Smooth muscle cell of the brain vasculature (primary cell): Measurements from ENCODE around the gene ZSWIM4.

Experiments used
- DNase-seq: peaks from one replicate; pipeline ENCODE4 v3.0.0-alpha.2; 2012; ENCODE audit warnings: low read depth, low spot score

ZSWIM4 gene

GRCh38 chr19:13808856-13809255 lies 13.6 kb downstream of the ZSWIM4 start:
- DNase-seq: no peak

GRCh38 chr19:13812544-13812943 lies 17.3 kb downstream of the ZSWIM4 start:
- no peak for DNase-seq

DNA sequence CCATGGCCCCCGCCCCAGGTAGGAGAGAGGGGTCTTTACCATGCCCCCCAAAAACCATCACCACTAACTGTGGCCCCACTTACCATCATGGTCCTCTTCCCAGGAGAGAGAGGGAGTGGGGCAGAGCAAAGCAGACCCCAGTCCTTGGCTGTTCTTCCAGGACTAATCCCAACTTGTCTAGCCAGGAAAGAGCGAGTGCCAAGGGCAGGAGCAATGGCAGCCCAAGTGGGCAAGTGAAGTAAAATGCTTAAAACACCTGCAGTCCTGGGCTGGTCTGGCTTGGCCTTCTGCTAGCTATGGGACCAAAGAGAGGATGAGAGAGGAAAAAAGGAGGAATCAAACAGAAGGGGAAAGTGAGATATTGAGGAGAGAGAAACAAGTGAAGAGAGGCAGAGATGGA lies 17.9 kb downstream of the ZSWIM4 start:
- no peak for DNase-seq

GRCh38 chr19:13814550-13814949 lies 19.3 kb downstream of the ZSWIM4 start:
- DNase-seq: no peak

DNA sequence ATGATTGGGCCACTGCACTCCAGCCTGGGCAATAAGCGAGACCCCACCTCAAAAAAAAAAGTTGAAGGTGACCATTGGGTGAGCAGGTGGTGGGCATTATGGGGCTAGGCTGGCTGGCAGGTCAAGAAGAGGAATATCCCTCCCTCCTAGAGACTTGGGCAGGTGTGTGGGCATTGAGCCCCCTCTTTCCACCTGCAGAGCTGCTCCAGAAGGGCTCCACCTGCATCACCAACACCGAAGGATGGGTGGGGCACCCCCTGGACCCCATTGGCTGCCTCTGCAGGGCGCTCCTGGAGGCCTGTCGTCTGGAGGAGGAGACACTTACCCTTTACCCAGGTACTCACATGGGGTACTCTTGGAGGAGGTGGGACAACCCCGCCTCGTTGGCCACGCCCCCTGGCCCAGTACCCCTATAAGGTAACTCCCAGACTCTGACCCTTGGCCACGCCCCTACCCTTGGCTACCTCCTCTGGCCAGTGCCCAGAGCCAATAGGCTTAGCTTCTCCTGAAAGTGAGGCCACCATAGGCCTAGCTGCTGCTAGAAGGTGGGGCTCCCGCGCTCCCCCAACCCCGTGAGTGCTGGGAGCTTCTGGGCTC lies 21.9 kb downstream of the ZSWIM4 start:
- no peak for DNase-seq

GRCh38 chr19:13817615-13818371 lies 22.6 kb downstream of the ZSWIM4 start:
- no peak for DNase-seq

DNA sequence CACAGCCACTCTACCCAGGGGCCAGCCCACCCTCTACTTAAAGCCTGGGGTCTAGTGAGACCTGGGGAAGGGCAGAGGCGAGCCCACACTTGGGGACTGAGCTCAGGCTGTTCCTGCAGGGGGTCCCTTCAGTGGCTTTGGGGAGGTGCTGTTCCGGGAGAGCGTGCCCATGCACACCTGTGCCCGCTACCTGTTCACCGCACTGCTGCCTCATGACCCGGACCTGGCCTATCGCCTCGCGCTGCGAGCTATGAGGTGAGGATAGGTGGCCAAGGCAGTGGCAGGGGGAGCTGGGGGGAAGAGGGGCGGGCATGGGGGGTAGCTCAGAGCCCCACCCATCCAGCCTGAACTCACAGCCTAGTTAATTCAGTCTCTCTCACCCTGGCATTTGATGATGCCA lies 24.0 kb downstream of the ZSWIM4 start:
- no peak for DNase-seq

- no peak for DNase-seq
Observed at GRCh38 chr19:13821292-13821691, 26.0 kb downstream of the ZSWIM4 start.

DNA sequence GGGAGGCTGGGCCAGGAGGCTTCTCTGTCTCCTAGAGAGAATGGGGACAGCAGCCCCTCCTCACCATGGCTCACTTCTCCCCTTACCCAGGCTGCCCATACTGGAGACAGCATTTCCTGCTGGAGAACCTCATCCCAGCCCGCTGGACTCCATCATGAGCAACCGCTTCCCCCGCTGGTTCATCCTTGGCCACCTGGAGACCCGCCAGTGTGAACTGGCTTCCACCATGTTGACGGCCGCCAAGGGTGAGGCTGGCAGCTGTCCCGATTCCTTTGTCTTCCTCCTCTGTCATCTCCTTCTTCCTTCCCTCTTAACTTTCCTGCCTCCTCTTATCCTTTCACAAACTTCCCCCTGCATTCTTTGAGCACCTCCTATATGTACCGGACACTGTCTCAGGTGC lies 28.0 kb downstream of the ZSWIM4 start:
- DNase-seq: no peak

- DNase-seq: no peak
Observed at GRCh38 chr19:13823901-13824300, 28.7 kb downstream of the ZSWIM4 start.

GRCh38 chr19:13824703-13825102 lies 29.5 kb downstream of the ZSWIM4 start:
- DNase-seq: no peak

GRCh38 chr19:13825489-13826441 lies 30.5 kb downstream of the ZSWIM4 start:
- no peak for DNase-seq

DNA sequence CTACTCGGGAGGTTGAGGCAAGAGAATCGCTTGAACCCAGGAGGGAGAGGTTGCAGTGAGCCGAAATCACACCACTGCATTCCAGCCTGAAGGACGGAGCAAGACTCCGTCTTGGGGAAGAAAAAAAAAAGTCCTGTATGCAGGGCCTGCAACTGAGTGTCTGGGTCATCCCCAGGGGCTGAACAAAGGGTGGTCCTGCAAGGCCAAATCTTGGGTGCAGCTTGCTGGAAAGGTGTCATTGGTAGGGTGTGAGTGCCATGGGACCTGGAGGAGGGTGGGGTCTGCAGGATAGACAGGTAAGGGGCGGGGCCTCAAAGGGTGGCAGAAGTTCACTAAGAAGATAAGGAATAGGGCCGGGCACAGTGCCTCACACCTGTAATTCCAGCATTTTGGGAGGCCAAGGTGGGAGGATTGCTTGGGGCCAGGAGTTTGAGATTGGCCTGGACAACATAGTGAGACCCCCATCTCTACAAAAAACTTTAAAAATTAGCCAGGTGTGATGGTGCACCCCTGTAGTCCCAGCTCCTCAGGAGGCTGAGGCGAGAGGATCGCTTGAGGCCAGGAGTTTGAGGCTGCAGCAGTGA lies 31.5 kb downstream of the ZSWIM4 start:
- no peak for DNase-seq

DNA sequence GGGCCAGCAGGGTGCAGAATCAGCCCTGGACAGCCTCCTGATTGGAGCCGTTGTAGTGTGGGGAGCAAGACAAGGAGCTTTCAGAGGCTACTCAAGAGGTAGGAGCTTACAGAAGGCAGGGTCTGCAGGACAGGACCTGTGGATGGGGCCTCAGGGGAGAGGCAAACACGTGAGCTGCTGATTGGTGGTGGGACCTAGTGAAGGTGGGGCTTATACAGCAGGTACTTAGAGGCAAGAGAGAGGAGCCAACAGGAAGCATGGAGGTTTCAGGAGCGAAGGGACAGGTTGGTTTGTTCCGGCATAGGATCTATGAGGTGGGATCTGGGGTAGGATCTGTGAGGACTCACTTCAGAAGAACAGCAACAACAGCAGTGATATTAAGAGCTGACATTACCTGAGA lies 32.4 kb downstream of the ZSWIM4 start:
- no peak for DNase-seq

GRCh38 chr19:13830114-13830740 lies 35.0 kb downstream of the ZSWIM4 start:
- no peak for DNase-seq

DNA sequence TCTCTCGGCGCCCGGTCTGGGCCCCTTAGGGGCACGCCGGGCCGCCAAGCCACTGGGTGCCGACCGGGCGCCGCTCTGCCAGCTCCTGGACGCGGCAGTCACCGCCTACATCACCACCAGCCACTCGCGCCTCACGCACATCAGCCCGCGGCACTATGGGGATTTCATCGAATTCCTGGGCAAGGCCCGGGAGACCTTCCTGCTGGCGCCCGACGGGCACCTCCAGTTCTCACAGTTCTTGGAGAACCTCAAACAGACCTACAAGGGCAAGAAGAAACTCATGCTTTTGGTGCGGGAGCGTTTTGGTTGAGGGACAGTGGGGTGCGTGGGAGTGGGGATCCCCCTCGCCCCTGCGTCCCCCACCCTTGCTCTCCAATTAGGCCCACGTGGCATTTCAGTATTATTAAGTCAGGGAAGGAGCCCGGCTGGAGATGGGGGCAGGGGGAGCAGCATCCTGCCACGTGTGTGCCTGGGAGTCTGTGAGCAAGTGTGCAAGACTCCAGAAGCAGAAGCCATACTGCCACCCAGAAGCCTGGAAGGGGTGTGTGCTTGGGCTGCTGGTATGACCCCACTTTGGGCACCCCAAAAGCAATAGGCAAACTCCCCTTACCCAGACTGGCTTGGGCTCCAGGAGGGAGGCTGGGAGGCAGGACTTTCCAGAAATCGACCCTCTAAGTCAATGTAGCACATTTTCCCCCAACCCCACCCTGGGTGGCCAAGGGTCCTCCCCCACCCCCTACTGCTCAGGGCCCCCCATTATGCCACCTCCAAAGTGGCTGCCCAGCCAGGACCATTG lies 35.7 kb downstream of the ZSWIM4 start:
- DNase-seq: no peak

- DNase-seq: no peak
Observed at GRCh38 chr19:13831537-13832467, 36.6 kb downstream of the ZSWIM4 start.

DNA sequence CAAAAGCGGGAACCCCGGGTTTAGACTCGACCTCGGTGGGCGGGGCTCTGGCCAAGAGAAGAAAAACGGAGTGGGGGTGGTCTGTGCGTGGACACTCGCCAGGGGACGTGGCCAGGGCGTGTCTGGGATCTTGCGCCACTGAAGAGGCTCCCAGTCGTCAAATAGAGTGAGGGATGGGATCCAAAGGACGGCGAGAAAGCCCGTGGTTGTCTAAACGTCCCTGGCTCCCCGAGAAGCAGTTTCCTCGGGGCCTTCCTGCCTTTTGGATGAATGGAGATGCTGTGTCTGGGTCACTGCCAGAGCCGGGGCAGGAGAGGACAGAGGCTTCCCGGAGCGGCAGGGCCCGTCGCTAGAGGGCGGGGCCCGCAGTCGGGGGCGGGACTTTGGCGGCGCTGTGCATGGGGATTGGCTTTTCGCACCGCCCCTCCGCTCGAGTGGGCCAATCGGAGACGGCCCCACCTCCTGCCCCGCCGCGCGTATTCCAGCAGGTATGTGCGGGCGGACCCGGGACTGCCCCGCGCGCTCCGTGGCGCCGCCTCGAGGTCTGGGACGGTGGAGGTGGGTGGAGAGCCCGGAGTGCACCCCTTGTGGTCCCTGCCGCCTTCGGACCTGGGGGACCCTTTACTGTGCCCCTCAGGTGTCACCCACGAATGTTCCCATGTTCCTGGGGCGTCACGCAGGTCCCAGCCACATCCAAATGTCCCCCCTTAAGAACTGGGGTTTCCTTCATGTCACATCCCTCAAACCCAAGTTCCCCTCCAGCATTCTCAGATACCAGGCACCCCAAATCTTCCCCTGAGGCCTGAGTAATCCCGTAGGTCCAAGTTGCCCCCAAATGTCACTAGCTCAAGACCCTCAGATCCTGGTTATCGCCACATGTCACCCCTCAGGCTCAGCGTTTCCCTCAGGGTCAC lies 38.3 kb downstream of the ZSWIM4 start:
- DNase-seq: no peak
